GM21786 (cell line): ENCODE results near the gene GAPDH.
"Not testable (repeated sequence)": the region's sequence is repeated elsewhere in the genome, so short reads cannot be mapped to it uniquely, and the experiment has no call there.

ENCODE experiments used
- ATAC-seq: cut with Tn5 transposase; IDR thresholded peaks from one replicate; pipeline ENCODE4 v1.9.1; 2021; ENCODE audit not compliant: unreplicated experiment

Gene GAPDH

DNA sequence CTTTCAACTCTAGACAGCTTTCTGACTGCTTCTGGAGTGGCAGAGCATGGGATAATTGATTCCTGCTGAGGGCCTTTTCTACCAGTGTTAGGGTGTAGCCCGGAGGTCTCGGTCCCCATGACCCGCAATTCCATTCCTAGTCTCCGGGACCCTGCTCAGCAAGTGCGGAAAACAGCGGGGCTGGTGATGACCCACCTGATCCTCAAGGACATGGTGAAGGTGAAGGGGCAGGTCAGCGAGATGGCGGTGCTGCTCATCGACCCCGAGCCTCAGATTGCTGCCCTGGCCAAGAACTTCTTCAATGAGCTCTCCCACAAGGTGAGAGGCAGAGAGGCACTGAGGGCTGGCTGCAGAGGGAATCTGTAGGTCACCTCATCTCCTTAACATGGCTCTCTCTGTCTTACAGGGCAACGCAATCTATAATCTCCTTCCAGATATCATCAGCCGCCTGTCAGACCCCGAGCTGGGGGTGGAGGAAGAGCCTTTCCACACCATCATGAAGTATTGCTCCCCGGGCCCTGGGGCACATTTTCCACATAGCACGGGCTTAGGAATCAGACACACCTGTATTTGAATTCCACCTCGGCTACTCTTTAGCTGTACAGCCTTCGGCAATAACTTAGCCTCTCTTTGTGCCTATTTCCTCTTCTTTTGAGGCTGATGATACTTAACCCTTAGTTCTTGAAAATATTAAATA lies 5.6 kb upstream of the GAPDH start:
- ATAC-seq: no peak

DNA sequence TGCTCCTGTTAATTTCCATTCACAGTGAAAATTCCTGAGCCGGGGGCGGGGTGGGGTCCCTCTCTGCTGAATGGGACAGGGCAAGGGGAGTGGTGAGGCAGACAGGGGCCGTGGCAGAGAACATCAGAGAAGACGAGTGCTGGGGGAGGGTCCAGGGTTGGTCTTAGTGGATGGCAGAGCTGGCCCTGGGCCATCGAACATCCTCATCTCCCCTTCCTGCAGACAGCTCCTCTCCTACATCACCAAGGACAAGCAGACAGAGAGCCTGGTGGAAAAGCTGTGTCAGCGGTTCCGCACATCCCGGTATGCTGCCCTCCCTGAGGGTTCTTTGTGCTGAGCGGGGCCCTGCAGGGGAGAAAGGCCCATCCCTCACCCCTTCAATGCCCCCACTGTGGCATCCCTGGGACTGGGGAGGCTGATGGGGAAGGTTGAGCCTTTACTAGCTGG lies 5.0 kb upstream of the GAPDH start:
- no peak for ATAC-seq

DNA sequence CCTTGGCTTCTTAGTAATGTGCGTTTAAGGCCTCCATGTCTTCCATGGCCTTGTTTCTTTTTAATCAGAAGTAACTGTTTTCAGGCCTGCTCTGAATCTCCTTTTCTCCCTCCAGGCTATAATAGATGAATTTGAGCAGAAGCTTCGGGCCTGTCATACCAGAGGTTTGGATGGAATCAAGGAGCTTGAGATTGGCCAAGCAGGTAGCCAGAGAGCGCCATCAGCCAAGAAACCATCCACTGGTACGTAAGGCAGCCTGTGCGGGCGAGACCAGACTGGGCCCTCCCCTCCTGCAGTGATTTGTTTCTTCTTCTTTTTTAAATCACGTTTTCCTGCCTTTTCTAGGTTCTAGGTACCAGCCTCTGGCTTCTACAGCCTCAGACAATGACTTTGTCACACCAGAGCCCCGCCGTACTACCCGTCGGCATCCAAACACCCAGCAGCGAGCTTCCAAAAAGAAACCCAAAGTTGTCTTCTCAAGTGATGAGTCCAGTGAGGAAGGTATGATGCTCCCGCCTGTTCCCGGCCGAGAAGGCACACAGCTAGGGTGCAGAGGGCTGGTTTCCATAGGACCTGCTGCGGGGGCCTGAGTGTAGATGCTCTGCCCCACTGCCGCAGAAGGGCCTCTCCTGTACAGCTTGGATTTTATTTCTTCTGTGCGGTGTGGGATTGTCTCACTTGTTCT lies 3.6 kb upstream of the GAPDH start:
- ATAC-seq: no peak

DNA sequence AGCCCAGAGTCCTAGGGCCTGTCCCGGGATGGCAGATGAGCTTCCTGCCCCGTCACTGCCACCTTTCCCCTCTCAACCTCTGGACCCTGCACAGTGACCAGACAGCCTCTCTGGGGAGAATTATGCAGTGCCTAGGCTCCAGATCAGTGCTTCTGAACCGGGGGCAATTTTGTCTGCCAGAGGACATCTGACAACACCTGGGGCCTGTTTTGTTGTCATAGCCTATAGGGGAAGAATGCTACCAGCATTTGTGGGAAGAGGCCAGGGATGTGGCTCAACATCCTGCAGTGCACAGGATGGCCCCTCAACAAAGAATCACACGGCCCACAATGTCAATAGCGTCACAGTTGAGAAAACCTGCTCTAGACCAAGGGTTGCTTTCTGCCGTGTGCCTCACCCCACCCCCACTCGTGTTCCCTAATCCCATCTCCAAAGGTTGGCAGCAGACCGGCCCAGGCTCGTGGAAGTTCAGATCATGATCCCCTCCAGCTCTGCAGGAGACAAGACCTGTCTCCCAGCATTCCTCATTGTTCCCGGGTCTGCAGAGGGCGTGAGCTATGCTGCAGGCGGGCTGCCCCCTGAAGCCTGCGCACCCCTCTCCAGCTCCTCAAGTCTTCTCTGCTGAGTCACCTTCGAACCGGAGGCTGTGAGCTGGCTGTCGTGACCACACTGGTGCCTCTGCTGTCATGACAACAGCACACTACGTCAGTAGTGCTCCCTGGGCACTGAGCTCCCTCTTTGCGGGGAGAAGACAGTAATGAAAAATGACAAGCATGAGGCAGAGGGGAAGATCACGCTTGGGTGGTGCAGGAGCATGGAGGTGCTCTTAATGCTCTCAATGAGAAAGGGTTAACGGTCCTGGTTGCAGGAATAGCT lies 2.0 kb upstream of the GAPDH start:
- no peak for ATAC-seq

DNA sequence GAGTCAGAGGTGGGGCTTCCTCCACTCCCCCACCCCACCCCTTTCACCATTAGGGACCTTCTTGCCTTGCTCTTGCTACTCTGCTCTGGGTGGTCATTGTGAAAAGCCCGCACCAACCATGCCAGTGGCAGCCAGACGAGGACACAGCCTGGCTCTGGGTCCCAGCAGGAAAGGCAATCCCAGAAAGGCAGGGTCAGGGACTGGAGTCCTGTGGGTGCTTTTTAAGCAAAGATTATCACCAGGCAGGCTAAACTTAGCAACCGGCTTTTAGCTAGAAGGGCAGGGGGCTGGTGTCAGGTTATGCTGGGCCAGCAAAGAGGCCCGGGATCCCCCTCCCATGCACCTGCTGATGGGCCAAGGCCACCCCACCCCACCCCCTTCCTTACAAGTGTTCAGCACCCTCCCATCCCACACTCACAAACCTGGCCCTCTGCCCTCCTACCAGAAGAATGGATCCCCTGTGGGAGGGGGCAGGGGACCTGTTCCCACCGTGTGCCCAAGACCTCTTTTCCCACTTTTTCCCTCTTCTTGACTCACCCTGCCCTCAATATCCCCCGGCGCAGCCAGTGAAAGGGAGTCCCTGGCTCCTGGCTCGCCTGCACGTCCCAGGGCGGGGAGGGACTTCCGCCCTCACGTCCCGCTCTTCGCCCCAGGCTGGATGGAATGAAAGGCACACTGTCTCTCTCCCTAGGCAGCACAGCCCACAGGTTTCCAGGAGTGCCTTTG lies 1.2 kb upstream of the GAPDH start:
- no peak for ATAC-seq

DNA sequence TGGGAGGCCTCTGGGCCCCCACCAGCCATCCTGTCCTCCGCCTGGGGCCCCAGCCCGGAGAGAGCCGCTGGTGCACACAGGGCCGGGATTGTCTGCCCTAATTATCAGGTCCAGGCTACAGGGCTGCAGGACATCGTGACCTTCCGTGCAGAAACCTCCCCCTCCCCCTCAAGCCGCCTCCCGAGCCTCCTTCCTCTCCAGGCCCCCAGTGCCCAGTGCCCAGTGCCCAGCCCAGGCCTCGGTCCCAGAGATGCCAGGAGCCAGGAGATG lies 729 bp upstream of the GAPDH start:
- ATAC-seq: peak; percentile 4

DNA sequence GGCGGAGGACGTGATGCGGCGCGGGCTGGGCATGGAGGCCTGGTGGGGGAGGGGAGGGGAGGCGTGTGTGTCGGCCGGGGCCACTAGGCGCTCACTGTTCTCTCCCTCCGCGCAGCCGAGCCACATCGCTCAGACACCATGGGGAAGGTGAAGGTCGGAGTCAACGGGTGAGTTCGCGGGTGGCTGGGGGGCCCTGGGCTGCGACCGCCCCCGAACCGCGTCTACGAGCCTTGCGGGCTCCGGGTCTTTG lies 303 bp downstream of the GAPDH start:
- ATAC-seq: no peak

DNA sequence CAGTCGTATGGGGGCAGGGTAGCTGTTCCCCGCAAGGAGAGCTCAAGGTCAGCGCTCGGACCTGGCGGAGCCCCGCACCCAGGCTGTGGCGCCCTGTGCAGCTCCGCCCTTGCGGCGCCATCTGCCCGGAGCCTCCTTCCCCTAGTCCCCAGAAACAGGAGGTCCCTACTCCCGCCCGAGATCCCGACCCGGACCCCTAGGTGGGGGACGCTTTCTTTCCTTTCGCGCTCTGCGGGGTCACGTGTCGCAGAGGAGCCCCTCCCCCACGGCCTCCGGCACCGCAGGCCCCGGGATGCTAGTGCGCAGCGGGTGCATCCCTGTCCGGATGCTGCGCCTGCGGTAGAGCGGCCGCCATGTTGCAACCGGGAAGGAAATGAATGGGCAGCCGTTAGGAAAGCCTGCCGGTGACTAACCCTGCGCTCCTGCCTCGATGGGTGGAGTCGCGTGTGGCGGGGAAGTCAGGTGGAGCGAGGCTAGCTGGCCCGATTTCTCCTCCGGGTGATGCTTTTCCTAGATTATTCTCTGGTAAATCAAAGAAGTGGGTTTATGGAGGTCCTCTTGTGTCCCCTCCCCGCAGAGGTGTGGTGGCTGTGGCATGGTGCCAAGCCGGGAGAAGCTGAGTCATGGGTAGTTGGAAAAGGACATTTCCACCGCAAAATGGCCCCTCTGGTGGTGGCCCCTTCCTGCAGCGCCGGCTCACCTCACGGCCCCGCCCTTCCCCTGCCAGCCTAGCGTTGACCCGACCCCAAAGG lies 804 bp downstream of the GAPDH start:
- no peak for ATAC-seq

DNA sequence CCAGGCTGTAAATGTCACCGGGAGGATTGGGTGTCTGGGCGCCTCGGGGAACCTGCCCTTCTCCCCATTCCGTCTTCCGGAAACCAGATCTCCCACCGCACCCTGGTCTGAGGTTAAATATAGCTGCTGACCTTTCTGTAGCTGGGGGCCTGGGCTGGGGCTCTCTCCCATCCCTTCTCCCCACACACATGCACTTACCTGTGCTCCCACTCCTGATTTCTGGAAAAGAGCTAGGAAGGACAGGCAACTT lies 1.3 kb downstream of the GAPDH start:
- ATAC-seq: no peak

DNA sequence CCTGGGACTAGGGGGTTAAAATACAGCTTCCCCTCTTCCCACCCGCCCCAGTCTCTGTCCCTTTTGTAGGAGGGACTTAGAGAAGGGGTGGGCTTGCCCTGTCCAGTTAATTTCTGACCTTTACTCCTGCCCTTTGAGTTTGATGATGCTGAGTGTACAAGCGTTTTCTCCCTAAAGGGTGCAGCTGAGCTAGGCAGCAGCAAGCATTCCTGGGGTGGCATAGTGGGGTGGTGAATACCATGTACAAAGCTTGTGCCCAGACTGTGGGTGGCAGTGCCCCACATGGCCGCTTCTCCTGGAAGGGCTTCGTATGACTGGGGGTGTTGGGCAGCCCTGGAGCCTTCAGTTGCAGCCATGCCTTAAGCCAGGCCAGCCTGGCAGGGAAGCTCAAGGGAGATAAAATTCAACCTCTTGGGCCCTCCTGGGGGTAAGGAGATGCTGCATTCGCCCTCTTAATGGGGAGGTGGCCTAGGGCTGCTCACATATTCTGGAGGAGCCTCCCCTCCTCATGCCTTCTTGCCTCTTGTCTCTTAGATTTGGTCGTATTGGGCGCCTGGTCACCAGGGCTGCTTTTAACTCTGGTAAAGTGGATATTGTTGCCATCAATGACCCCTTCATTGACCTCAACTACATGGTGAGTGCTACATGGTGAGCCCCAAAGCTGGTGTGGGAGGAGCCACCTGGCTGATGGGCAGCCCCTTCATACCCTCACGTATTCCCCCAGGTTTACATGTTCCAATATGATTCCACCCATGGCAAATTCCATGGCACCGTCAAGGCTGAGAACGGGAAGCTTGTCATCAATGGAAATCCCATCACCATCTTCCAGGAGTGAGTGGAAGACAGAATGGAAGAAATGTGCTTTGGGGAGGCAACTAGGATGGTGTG lies 1.9 kb downstream of the GAPDH start:
- ATAC-seq: no peak

DNA sequence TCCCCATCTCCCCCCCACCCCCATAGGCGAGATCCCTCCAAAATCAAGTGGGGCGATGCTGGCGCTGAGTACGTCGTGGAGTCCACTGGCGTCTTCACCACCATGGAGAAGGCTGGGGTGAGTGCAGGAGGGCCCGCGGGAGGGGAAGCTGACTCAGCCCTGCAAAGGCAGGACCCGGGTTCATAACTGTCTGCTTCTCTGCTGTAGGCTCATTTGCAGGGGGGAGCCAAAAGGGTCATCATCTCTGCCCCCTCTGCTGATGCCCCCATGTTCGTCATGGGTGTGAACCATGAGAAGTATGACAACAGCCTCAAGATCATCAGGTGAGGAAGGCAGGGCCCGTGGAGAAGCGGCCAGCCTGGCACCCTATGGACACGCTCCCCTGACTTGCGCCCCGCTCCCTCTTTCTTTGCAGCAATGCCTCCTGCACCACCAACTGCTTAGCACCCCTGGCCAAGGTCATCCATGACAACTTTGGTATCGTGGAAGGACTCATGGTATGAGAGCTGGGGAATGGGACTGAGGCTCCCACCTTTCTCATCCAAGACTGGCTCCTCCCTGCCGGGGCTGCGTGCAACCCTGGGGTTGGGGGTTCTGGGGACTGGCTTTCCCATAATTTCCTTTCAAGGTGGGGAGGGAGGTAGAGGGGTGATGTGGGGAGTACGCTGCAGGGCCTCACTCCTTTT lies 2.7 kb downstream of the GAPDH start:
- ATAC-seq: no peak

DNA sequence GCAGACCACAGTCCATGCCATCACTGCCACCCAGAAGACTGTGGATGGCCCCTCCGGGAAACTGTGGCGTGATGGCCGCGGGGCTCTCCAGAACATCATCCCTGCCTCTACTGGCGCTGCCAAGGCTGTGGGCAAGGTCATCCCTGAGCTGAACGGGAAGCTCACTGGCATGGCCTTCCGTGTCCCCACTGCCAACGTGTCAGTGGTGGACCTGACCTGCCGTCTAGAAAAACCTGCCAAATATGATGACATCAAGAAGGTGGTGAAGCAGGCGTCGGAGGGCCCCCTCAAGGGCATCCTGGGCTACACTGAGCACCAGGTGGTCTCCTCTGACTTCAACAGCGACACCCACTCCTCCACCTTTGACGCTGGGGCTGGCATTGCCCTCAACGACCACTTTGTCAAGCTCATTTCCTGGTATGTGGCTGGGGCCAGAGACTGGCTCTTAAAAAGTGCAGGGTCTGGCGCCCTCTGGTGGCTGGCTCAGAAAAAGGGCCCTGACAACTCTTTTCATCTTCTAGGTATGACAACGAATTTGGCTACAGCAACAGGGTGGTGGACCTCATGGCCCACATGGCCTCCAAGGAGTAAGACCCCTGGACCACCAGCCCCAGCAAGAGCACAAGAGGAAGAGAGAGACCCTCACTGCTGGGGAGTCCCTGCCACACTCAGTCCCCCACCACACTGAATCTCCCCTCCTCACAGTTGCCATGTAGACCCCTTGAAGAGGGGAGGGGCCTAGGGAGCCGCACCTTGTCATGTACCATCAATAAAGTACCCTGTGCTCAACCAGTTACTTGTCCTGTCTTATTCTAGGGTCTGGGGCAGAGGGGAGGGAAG lies 3.5 kb downstream of the GAPDH start:
- ATAC-seq: not testable (repeated sequence)

DNA sequence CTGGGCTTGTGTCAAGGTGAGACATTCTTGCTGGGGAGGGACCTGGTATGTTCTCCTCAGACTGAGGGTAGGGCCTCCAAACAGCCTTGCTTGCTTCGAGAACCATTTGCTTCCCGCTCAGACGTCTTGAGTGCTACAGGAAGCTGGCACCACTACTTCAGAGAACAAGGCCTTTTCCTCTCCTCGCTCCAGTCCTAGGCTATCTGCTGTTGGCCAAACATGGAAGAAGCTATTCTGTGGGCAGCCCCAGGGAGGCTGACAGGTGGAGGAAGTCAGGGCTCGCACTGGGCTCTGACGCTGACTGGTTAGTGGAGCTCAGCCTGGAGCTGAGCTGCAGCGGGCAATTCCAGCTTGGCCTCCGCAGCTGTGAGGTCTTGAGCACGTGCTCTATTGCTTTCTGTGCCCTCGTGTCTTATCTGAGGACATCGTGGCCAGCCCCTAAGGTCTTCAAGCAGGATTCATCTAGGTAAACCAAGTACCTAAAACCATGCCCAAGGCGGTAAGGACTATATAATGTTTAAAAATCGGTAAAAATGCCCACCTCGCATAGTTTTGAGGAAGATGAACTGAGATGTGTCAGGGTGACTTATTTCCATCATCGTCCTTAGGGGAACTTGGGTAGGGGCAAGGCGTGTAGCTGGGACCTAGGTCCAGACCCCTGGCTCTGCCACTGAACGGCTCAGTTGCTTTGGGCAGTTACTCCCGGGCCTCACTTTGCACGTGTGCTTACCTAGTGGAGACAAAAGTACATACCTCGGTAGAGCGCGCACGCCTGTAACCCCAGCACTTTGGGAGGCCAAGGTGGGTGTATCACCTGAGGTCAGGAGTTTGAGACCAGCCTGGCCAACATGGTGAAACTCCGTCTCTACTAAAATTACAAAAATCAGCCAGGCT lies 4.3 kb downstream of the GAPDH start:
- ATAC-seq: no peak

DNA sequence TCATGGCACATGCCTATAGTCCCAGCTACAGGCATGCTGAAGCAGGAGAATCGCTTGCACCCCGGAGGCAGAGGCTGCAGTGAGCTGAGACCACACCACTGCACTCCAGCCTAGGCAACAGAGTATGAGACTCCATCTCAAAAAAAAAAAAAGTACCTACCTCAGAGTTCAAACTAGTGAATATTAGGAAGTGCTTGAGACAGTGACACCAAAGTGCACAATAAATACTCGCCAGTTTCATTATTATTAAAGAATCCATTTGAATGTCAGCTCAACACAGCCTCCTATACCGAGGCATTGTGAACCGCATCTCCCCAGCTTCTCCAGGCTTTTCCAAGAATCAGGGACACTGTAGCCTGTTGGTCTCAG lies 5.0 kb downstream of the GAPDH start:
- ATAC-seq: no peak

DNA sequence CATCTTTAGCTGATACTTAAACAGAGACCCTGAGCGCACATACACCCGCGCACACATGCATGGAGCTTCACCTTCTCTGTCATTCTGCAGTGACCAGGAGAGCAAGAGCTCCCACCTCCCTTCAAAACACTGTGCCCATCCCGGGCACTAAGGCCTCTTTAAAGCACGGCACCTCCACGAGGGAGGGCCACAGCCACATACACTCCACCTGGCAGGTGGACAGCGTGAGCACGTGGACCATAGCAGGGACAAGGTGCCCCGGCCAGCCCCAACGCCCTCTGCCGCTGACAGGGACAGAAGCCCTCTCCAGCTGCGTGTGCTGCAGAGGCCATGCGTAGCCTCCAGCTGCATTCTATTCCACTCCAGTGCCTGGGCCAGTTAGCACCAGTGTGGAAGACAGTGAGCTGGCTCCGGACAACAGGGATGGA lies 5.4 kb downstream of the GAPDH start:
- no peak for ATAC-seq

DNA sequence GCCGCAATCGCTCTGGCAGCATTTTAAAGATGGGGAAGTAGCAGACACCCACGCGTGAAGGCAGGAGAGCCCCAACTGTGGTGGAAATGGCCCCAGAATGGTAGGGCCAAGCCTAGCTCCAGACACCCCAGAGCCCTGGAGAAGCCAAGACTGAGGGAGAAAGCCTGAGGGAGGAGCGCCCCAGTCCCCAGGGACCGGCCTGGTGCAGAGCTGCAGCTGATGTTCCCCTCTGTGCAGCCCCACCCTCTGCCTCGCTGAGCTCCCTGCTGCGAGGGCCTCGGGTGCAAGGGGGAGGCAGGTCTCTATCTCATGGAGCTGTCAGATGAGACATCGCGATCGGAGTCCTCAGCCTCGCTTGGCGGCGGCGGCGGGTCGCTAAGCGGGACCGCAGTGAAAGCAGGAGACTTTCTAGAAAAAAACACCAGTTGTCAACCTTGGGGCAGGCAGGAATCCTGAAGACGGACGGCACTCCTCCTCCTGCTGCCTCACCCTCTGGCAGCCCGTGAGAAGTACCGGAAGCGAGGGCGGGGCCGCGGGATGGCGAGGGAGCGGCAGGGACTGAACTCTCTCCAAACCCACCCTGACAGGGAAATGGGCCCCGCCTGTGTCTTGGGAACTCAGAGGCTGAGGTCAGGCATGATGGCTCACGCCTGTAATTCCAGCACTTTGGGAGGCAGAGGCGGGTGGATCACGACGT lies 6.0 kb downstream of the GAPDH start:
- no peak for ATAC-seq
